ENCODE data around the gene MATN4.
"Not testable (repeated sequence)": the region's sequence is repeated elsewhere in the genome, so short reads cannot be mapped to it uniquely, and the experiment has no call there.

MATN4 gene

GRCh38 chr20:45308117-45308778, at the start of gene MATN4:
MATN4 (minus strand) TSS chr20:45308299; CDS start chr20:45305582, 2,717 bp downstream.
- TF ChIP-seq ZNF274 (IDR thresholded peaks at IDR 0.05; ENCODE audit: low read depth, low read length): no peak
- H3K4me3 ChIP-seq (ENCODE audit: low read length): no peak within 1 kb of the TSS

- H3K4me3 ChIP-seq (ENCODE audit: low read length): no peak overlapping the region
- TF ChIP-seq ZNF274 (IDR thresholded peaks at IDR 0.05; ENCODE audit: low read depth, low read length): no peak
Observed at GRCh38 chr20:45355209-45356084, 47.3 kb upstream of the MATN4 start.

- no peak for TF ChIP-seq ZNF274 (IDR thresholded peaks at IDR 0.05; ENCODE audit: low read depth, low read length)
- H3K4me3 ChIP-seq (ENCODE audit: low read length): no peak overlapping the region
Observed at GRCh38 chr20:45354423-45355208, 46.5 kb upstream of the MATN4 start.

GRCh38 chr20:45353746-45354145, 45.6 kb upstream of the MATN4 start:
- no peak overlapping the region for H3K4me3 ChIP-seq (ENCODE audit: low read length)
- no peak for TF ChIP-seq ZNF274 (IDR thresholded peaks at IDR 0.05; ENCODE audit: low read depth, low read length)

- H3K4me3 ChIP-seq (ENCODE audit: low read length): no peak overlapping the region
Observed at GRCh38 chr20:45352729-45353128, 44.6 kb upstream of the MATN4 start.

GRCh38 chr20:45350795-45351194, 42.7 kb upstream of the MATN4 start:
- not testable (repeated sequence) for H3K4me3 ChIP-seq (ENCODE audit: low read length)

More at GRCh38 chr20:45352729-45353128, 44.6 kb upstream of the MATN4 start:
- no peak for TF ChIP-seq ZNF274 (IDR thresholded peaks at IDR 0.05; ENCODE audit: low read depth, low read length)

- no peak overlapping the region for H3K4me3 ChIP-seq (ENCODE audit: low read length)
- TF ChIP-seq ZNF274 (IDR thresholded peaks at IDR 0.05; ENCODE audit: low read depth, low read length): no peak
Observed at GRCh38 chr20:45350217-45350616, 42.1 kb upstream of the MATN4 start.

- H3K4me3 ChIP-seq (ENCODE audit: low read length): peak within 1 kb of the TSS; percentile 51; the same call in 1 of the 2 replicates
- no peak for TF ChIP-seq ZNF274 (IDR thresholded peaks at IDR 0.05; ENCODE audit: low read depth, low read length)
Observed at GRCh38 chr20:45347936-45348778, 40.1 kb upstream of the MATN4 start, which contains the start of gene SDC4. SDC4 (minus strand) TSS chr20:45348424; CDS start chr20:45348384, 40 bp downstream.

- no peak for TF ChIP-seq ZNF274 (IDR thresholded peaks at IDR 0.05; ENCODE audit: low read depth, low read length)
- peak overlapping the region; percentile 51; the same call in 1 of the 2 replicates for H3K4me3 ChIP-seq (ENCODE audit: low read length)
Observed at GRCh38 chr20:45347297-45347935, 39.3 kb upstream of the MATN4 start.

GRCh38 chr20:45346851-45347250, 38.8 kb upstream of the MATN4 start:
- H3K4me3 ChIP-seq (ENCODE audit: low read length): no peak overlapping the region

GRCh38 chr20:45346291-45346718, 38.2 kb upstream of the MATN4 start:
- H3K4me3 ChIP-seq (ENCODE audit: low read length): no peak overlapping the region
- TF ChIP-seq ZNF274 (IDR thresholded peaks at IDR 0.05; ENCODE audit: low read depth, low read length): no peak

More at GRCh38 chr20:45346851-45347250, 38.8 kb upstream of the MATN4 start:
- no peak for TF ChIP-seq ZNF274 (IDR thresholded peaks at IDR 0.05; ENCODE audit: low read depth, low read length)

- H3K4me3 ChIP-seq (ENCODE audit: low read length): no peak overlapping the region
- TF ChIP-seq ZNF274 (IDR thresholded peaks at IDR 0.05; ENCODE audit: low read depth, low read length): no peak
Observed at GRCh38 chr20:45345104-45345936, 37.2 kb upstream of the MATN4 start.
